SK-N-SH treated with all-trans-retinoic acid at 6 μM for 48 hours (cell line): Measurements from ENCODE around the gene SH3PXD2B.

Experiments
- ARNTL ChIP-seq: fragments of 450-650 bp; formaldehyde crosslinking; IDR thresholded peaks from 2 replicates; pipeline ENCODE4 v1.5.0; 2020; ENCODE audit warnings: low read depth, mild to moderate bottlenecking, moderate library complexity, borderline replicate concordance
- BACH2 ChIP-seq: fragments of 250-450 bp; sonication (Bioruptor Pico); IDR thresholded peaks from 2 replicates; pipeline ENCODE4 v1.9.0; 2021; ENCODE audit warnings: mild to moderate bottlenecking, borderline replicate concordance
- PPARA ChIP-seq: fragments of 250-450 bp; sonication (Bioruptor Pico); IDR thresholded peaks from 2 replicates; pipeline ENCODE4 v1.5.0; 2020; ENCODE audit warnings: mild to moderate bottlenecking, borderline replicate concordance
- RARB ChIP-seq: fragments of 250-450 bp; sonication (Bioruptor Pico); IDR thresholded peaks from 2 replicates; pipeline ENCODE4 v1.8.0; 2021; ENCODE audit warnings: mild to moderate bottlenecking, moderate library complexity
- TCF4 ChIP-seq: fragments of 250-450 bp; sonication (Bioruptor Pico); IDR thresholded peaks from 2 replicates; pipeline ENCODE4 v1.8.0; 2021; ENCODE audit warnings: mild to moderate bottlenecking, moderate library complexity, borderline replicate concordance
- TOX ChIP-seq: fragments of 250-450 bp; sonication (Bioruptor Pico); IDR thresholded peaks from 2 replicates; pipeline ENCODE4 v1.8.0; 2021; ENCODE audit warnings: mild to moderate bottlenecking, moderate library complexity, borderline replicate concordance
- ZFP30 ChIP-seq: fragments of 450-650 bp; formaldehyde crosslinking; IDR thresholded peaks from 2 replicates; pipeline ENCODE4 v1.5.0; 2022; ENCODE audit warnings: mild to moderate bottlenecking, moderate library complexity
- ZNF70 ChIP-seq: fragments of 450-650 bp; formaldehyde crosslinking; IDR thresholded peaks from 2 replicates; pipeline ENCODE4 v1.5.0; 2020; ENCODE audit warnings: mild to moderate bottlenecking, moderate library complexity
- TF ChIP-seq, protein P1 (sequence below): fragments of 250-450 bp; sonication (Bioruptor Pico); IDR thresholded peaks from 2 replicates; pipeline ENCODE4 v1.5.0; 2020; ENCODE audit warnings: mild to moderate bottlenecking, moderate library complexity
- TF ChIP-seq, protein P2 (sequence below): fragments of 250-450 bp; sonication (Bioruptor Pico); IDR thresholded peaks from 2 replicates; pipeline ENCODE4 v1.8.0; 2020; ENCODE audit warnings: mild to moderate bottlenecking, moderate library complexity, borderline replicate concordance
- TF ChIP-seq, protein P3 (sequence below): fragments of 250-450 bp; sonication (Bioruptor Pico); IDR thresholded peaks from 2 replicates; pipeline ENCODE4 v1.5.1; 2021; ENCODE audit warnings: mild to moderate bottlenecking, moderate library complexity

DNA sequence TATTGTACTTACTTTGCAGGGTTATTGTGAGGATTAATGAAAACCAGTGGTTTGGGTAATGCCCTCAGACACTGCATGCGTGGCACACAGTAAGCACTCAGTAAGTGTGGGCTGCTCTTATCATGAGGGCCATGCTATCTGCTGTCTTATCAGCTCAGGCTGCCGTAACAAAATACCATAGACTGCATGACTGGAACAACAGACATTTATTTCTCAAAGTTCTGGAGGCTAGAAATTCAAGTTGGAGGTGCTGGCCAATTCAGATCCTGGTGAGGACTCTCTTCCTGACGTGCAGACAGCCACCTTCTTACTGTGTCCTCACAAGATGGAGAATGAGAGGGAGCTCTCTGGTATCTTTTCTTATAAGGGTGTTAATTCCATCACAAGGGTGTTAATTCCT is 23.9 kb upstream of the SH3PXD2B start:
- TF ChIP-seq TOX (CRISPR knock-in tag) (no peak), ZFP30 (CRISPR knock-in tag) (no peak), RARB (no peak), ARNTL (CRISPR knock-in tag) (no peak), PPARA (CRISPR knock-in tag) (no peak), BACH2 (CRISPR knock-in tag) (no peak), ZNF70 (no peak), TCF4 (CRISPR knock-in tag) (no peak)
- TF ChIP-seq, protein P1, sequence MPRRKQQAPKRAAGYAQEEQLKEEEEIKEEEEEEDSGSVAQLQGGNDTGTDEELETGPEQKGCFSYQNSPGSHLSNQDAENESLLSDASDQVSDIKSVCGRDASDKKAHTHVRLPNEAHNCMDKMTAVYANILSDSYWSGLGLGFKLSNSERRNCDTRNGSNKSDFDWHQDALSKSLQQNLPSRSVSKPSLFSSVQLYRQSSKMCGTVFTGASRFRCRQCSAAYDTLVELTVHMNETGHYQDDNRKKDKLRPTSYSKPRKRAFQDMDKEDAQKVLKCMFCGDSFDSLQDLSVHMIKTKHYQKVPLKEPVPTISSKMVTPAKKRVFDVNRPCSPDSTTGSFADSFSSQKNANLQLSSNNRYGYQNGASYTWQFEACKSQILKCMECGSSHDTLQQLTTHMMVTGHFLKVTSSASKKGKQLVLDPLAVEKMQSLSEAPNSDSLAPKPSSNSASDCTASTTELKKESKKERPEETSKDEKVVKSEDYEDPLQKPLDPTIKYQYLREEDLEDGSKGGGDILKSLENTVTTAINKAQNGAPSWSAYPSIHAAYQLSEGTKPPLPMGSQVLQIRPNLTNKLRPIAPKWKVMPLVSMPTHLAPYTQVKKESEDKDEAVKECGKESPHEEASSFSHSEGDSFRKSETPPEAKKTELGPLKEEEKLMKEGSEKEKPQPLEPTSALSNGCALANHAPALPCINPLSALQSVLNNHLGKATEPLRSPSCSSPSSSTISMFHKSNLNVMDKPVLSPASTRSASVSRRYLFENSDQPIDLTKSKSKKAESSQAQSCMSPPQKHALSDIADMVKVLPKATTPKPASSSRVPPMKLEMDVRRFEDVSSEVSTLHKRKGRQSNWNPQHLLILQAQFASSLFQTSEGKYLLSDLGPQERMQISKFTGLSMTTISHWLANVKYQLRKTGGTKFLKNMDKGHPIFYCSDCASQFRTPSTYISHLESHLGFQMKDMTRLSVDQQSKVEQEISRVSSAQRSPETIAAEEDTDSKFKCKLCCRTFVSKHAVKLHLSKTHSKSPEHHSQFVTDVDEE, result no peak
- TF ChIP-seq, protein P2, sequence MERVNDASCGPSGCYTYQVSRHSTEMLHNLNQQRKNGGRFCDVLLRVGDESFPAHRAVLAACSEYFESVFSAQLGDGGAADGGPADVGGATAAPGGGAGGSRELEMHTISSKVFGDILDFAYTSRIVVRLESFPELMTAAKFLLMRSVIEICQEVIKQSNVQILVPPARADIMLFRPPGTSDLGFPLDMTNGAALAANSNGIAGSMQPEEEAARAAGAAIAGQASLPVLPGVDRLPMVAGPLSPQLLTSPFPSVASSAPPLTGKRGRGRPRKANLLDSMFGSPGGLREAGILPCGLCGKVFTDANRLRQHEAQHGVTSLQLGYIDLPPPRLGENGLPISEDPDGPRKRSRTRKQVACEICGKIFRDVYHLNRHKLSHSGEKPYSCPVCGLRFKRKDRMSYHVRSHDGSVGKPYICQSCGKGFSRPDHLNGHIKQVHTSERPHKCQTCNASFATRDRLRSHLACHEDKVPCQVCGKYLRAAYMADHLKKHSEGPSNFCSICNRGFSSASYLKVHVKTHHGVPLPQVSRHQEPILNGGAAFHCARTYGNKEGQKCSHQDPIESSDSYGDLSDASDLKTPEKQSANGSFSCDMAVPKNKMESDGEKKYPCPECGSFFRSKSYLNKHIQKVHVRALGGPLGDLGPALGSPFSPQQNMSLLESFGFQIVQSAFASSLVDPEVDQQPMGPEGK (CRISPR knock-in tag), result no peak
- TF ChIP-seq, protein P3, sequence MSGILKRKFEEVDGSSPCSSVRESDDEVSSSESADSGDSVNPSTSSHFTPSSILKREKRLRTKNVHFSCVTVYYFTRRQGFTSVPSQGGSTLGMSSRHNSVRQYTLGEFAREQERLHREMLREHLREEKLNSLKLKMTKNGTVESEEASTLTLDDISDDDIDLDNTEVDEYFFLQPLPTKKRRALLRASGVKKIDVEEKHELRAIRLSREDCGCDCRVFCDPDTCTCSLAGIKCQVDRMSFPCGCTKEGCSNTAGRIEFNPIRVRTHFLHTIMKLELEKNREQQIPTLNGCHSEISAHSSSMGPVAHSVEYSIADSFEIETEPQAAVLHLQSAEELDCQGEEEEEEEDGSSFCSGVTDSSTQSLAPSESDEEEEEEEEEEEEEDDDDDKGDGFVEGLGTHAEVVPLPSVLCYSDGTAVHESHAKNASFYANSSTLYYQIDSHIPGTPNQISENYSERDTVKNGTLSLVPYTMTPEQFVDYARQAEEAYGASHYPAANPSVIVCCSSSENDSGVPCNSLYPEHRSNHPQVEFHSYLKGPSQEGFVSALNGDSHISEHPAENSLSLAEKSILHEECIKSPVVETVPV (CRISPR knock-in tag), result no peak
